Prostate gland (tissue), 2 donors: ENCODE results near the gene SPINT1.

Experiments
- CTCF ChIP-seq, 4 experiments: fragments of 200-600 bp in 2 of 4; fragments of 450-650 bp in 2 of 4; sonication (generic) in 2 of 4; IDR thresholded peaks; 1 replicate in 3 of 4; 2 replicates in 1 of 4; pipeline ENCODE4 v1.5.1; 2016 to 2019; ENCODE audit warnings: antibody characterized with exemption in 4 of 4, mild to moderate bottlenecking in 2 of 4, moderate library complexity in 2 of 4
- POLR2A ChIP-seq: fragments of 450-650 bp; IDR thresholded peaks from one replicate; pipeline ENCODE4 v1.6.1; 2016; ENCODE audit warnings: antibody characterized with exemption, mild to moderate bottlenecking

DNA sequence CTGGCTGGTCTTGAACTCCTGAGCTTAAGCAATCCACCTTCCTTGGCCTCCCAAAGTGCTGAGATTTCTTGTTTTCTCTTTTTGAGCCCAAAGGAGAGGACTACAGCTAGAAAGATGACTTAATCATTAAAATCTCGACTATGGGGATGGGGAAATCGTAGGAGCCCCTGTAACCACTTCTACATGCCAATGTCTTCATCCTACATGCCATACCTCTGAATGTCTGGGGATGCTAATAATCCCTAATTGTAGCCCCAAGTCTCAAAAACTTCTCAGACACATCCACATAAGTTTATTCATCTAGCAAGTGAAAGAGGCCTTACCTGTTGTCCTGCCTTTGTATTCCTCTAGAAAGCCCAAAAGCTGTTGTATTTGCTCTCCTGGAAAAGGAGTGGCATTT lies 33.8 kb downstream of the SPINT1 start:
- TF ChIP-seq CTCF (IDR thresholded peaks at IDR 0.05) (no peak), POLR2A (no peak)
